ENCODE results near the gene MTUS2.

Gene MTUS2

DNA sequence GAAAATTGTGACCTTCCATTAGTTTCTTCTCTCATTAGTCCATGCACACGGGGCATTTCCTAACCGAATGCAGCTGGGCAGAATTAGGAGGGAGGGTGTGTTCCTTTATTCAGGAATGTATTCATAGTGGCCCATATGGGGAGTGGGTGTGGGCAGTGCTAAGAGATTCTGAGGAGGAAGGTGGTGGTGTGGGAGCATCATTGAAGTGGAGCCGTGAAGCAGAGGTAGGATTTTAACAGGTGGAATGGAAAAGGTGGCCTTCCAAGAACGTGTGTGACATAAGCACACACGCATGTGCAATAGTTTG lies 134.2 kb downstream of the MTUS2 start:
- no peak for TF ChIP-seq CTCF (IDR thresholded peaks at IDR 0.05; ENCODE audit: borderline replicate concordance, insufficient read depth, low read depth, low read length)
- H3K4me3 ChIP-seq (ENCODE audit: low read depth, low read length): no peak overlapping the region

- TF ChIP-seq CTCF (IDR thresholded peaks at IDR 0.05; ENCODE audit: borderline replicate concordance, insufficient read depth, low read depth, low read length): no peak
- H3K4me3 ChIP-seq (ENCODE audit: low read depth, low read length): no peak overlapping the region
Measured at GRCh38 chr13:28954810-28955209, 134.7 kb downstream of the MTUS2 start.

DNA sequence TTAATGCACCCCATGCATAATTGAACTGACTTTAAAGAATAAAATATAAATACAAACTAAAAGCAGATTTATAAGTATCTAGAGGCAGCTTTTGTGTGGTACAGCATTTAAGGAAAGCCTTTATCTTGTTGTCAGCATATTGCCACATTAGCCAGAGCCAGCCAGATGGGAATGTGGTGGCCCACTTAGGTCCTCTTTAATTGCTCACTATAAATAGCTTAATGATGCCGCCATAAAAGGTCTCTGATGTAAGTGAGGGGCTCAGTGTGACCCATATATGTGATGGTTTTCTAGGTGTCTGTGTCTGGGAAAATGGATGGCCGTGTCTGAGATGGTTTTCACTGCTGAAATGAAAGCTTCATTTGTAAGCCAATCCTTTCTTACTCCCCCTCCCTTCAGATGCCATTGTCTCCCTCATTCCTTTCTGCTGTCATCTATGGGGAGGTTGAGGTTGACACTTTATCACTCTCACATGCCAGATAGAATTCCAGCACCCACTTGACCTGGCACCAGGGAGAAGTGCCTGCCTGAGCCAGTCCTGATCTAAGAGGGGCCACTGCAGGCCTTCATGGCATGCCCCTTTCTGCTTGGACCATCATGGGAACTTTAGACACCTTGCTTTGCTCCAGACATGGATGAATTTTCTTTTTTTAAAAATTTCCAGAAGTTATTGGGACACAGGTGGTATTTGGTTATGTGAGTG lies 135.3 kb downstream of the MTUS2 start:
- H3K4me3 ChIP-seq (ENCODE audit: low read depth, low read length): no peak overlapping the region
- TF ChIP-seq CTCF (IDR thresholded peaks at IDR 0.05; ENCODE audit: borderline replicate concordance, insufficient read depth, low read depth, low read length): no peak

DNA sequence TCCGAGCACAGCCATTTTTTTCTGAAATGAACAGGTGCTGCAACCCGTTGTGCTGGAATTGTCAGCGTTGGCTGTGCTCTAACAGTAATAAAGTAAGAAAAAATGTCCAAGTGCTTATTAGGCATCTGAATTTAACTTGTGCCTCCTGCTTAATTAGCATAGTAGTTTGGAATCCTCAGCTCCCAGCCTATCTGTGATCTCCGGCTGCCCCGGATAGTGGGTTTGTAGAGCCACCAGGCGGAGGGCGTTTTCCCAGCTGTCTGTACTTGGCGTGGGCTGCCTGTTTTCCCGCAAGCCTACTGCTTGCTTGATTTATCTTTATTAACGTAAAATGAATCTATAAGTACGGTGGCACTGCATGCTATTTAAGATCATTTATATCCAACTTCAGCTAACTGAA lies 137.9 kb downstream of the MTUS2 start:
- no peak for TF ChIP-seq CTCF (IDR thresholded peaks at IDR 0.05; ENCODE audit: borderline replicate concordance, insufficient read depth, low read depth, low read length)
- no peak overlapping the region for H3K4me3 ChIP-seq (ENCODE audit: low read depth, low read length)

DNA sequence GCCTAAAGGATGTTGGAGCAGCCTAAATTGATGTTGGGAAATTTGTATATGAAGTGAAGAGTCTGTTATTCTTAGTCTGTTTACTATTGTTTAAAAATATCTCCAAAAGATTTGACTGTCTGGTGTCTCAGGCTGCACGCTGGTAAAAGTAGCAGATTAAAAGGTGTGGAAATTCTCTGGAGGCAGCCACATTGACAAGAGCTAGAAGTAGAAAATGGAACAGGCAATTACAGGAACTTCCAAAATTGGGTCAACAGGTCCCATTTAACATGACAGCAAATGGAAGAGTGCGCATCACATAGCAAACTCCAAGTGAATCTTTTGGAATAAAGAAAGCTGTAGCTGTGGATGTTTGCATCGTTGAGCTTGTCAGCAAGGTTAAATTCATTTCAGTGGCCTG lies 138.3 kb downstream of the MTUS2 start:
- TF ChIP-seq CTCF (IDR thresholded peaks at IDR 0.05; ENCODE audit: borderline replicate concordance, insufficient read depth, low read depth, low read length): no peak
- no peak overlapping the region for H3K4me3 ChIP-seq (ENCODE audit: low read depth, low read length)

- H3K4me3 ChIP-seq (ENCODE audit: low read depth, low read length): no peak overlapping the region
Measured at GRCh38 chr13:28964052-28964451, 143.9 kb downstream of the MTUS2 start.

More at GRCh38 chr13:28964052-28964451, 143.9 kb downstream of the MTUS2 start:
- TF ChIP-seq CTCF (IDR thresholded peaks at IDR 0.05; ENCODE audit: borderline replicate concordance, insufficient read depth, low read depth, low read length): no peak
